Stimulated activated CD4-positive, alpha-beta T cell treated with anti-CD3 and anti-CD28 coated beads, TNF-alpha, amount 100 ng/mL, for 24 hours (primary cell): ENCODE measurements around the gene ARSB.
A peak's percentile ranks its signal among the peaks of the same experiment; 100 is the strongest.

Experiments
- DNase-seq, 3 experiments: peaks; one replicate each; pipeline ENCODE4 v3.0.0-alpha.2; 2020; ENCODE audit warnings: low read depth in 3 of 3

ARSB gene

DNA sequence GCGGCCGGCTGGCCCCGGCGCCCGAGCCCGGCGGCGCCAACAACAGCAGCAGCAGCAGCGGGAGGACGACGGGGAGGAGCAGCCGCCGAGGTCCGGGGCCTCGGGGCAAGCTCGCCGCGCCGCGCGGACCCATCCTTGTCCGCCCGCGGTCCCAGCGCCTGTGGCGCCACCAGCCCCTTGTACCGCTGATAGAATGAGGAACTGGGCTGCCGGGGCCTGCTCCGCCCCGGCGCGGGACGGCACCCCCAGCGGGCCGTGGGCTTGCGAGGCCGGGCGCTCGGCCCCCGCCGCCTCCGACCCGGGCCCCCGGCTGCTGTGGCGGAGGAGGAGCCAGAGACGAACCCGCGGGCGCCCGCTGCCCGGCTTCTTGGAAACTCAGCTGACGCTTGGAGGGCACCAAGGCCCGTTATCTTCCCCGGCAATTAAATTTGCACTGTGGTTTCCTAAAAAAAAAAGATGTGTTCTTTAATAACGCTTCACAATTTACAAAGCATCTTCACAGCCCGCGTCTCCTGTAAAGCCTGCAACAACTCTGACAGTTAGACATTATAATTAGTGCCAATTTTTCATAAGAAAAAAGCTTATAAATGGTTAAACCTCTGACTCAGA lies at the start of gene ARSB:
Gene ARSB, minus strand, starts transcription at position 195 of the 609 bp plus-strand sequence. Its CDS starts 62 bp downstream, at position 133.
- peak; percentile 20 to 60 (median 21) for DNase-seq

GRCh38 chr5:79032782-79033181 lies 47.7 kb upstream of the ARSB start:
- no peak for DNase-seq

DNA sequence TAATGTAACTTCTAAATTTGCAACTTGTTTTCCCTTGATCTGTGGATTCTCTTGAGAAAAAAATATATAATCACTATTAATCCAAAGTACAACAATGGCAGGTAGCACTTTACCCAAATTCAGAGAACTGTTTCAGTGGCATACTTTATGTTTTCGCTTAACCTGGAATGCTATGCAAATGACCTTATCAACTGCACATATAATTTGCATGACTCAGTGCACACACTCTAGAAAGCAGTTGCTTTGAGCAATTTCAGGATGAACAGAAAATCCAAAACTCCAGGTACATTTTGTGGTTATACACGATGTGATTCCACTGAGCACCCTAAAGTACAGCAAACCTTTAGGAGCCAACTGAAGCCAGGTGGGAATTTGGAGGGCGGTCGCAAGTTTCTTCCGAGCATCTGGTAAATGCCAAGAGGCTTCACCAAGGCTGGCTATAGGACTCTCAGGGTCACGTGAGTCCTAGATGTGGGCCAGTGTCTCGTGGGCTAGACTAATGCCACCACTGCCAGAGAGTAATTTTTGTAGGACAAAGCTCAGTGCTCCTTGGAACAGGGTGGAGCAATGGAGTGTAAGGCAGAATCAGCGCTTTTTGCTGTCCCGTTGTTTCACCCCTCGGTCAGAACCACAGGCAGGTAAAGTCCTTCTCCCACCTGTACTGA lies 47.1 kb upstream of the ARSB start:
- DNase-seq = no peak

DNA sequence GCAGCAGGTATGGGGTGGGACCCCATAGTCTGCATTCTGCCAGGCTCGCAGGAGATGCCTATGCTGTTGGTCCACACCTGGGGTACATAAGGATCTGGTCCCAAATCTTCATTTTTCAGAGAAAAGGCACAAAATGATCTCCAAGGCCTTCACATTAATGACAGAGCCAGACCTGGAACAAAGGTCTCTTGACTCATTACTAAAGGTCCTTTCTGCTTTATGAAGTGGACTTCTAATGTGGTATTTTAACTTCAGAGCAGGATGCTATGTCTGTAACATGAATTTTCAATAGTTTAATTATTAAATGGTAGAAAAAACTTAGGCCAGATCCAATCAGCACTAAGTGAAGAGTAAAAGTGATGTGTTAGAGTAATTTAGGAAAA lies 46.4 kb upstream of the ARSB start:
- no peak for DNase-seq

DNA sequence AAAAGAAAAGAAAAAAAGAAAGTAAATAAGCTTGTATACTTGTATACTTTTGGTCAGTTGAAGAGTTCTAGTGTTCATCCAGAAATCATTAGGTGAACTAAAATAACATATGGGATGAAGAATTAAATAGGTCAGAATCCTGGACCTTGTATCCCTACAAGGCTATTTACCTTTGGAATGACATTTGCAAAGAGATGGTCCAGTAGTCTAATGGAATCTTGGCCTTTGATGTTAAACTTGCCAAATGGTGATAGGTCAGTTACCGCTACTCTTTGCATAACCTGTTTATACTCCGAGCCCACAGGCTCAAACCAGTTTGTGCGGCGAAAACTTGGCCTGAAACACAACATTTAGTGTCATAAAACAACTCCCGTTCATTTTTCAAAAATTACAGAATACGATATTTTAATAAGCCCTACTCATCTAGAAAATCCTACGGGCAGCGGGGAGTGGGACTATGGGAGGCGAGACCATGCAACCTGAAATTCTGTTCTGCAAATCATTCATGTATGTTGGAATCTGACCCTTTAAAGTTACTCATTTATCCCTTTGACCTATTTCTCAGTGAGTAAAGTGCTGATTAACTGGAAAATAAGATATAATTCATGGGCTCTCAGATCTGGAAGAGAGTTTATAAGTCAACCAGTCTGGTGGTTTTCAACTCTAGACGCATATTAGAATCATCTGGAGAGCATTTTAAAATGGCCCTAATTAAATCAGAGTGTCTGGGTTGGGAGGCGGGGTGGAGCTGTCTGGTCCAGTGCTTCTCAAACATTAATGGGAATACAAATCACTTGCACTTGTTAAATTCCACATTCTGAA lies 45.8 kb upstream of the ARSB start:
- no peak for DNase-seq

GRCh38 chr5:79025054-79025472 lies 40.0 kb upstream of the ARSB start:
- DNase-seq = peak; percentile 11 to 52 (median 39)

- DNase-seq = no peak
Measured at GRCh38 chr5:79023947-79024346, 38.8 kb upstream of the ARSB start.

DNA sequence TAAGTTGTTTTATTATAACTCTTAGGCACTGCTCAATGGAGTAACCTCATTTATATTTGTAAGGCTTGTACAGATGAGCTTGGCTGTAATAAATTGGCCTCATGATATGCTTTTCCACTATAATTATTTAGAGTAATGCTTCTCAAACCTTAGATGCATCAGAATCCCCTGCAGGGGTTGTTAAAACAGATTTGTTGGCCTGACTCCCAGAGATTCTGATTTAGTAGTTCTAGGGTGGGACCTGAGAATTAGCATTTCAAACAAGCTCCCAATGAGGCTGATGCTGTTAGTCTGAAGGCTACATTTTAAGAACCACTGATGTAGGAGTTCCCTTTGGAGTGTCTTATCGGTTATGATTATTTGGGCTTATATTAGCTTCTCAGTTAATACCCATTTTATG lies 38.2 kb upstream of the ARSB start:
- DNase-seq = no peak

DNA sequence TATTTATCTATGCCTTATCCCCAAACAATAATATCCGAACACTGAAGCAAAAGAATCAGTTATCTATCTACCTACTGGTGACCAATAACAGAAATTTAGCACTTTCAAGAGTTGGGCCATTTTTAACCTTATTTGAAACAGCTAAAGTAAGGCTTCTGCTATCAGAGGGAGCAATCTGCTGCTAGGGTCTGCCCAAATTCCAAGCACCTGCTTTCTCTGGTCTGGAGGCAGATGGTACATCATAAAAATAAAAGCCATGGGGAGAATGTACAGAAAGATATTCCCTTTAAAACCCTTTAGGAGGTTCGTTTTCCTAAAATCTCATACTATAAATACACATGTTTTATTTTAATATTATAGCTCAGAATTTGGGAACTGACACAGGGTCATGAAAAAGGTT lies 37.7 kb upstream of the ARSB start:
- DNase-seq = no peak

- DNase-seq = no peak
Measured at GRCh38 chr5:79021753-79022152, 36.6 kb upstream of the ARSB start.

- peak in 2 of 3 experiments; percentile 5 to 31 for DNase-seq
Measured at GRCh38 chr5:79020861-79021561, 35.9 kb upstream of the ARSB start.

DNA sequence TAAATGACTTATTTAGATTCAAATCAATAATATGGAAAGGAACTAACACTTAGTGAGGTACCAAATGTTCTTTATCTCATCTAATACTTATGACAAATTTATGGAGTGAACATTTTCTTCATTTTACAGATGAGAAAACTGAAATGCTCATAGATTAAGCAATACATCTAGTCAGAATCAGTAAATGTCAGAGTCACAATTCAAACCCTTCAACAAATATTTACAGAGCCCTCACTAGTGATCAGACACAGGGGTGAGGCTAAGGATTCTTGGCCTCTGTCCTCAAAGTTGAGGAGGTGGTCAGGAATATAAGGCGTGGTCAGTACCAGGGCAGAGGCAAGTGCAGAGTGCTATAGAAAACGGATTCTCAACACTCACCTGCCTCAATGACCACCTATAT lies 29.5 kb upstream of the ARSB start:
- no peak for DNase-seq

- no peak for DNase-seq
Measured at GRCh38 chr5:79011869-79012268, 26.8 kb upstream of the ARSB start.

GRCh38 chr5:79011219-79011836 lies 26.2 kb upstream of the ARSB start:
- no peak for DNase-seq

GRCh38 chr5:79008362-79008761 lies 23.3 kb upstream of the ARSB start:
- DNase-seq = no peak

GRCh38 chr5:79007872-79008271 lies 22.8 kb upstream of the ARSB start:
- no peak for DNase-seq

DNA sequence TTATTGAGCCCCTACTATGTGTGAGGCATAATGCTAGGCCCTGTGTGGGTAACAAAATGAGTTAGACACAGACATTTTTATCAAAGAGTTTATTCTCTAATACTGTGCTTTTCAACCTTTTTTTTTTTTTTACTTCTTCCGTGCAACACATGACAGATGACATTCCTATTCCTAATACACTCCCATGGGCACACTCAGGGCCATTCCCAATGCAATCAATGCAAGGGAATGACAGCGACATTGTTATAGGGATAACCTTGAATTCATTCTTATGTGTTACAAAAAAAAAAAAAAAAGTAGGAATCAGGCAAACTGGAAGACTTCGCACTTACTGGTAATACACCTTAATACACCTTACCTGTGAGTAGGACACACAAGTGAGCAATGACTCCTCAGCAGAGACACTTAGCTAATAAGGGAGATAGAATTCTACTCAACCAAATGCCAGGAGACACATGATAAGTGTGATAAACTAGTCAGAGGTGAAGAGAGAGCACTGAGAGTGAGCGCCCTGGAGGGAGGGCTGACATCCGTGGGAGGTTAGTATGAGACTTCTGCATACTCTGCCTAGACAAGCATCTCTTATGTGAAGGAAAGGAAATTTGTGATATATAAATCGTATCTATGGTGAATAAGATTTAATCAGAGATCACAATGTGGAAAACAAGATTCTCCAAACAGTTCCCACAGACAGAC lies 21.0 kb upstream of the ARSB start:
- DNase-seq = no peak

DNA sequence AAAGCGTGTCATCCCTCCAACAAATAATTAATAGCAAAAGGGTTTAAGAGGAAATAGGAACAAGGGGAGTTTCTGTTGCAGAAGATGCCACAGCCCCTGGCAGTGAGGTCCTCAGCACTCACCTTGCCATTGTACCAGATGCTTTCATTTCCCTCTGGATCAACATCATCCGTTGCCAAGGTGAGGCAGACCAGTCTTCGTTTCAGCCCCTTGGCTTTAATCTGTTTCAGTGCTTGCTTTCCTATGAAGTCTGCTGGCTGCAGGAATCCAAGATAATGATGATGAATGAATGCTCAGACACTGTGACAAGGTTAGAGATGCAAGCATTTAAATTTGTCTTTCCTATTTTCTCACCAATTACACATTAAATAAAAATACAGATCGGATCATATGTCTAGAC lies 20.0 kb upstream of the ARSB start:
- DNase-seq = no peak

DNA sequence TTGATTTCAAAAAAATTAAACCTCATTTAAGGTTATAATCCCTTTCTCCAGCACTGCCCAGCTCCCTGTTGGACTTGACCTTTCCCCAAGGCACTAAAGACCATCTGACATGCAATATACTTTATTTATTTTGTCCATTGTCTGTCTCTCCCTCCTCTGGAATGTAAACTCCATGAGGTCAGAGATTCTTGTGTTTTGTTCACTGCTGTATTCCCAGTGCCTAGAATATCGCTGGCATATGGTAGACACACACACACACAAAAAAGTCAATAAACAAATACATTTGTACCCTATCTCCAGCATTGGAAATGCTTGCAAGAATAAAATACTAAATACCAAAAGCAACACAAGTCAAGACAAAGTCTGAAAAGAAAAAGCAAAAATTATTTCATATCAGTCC lies 17.3 kb upstream of the ARSB start:
- no peak for DNase-seq

DNA sequence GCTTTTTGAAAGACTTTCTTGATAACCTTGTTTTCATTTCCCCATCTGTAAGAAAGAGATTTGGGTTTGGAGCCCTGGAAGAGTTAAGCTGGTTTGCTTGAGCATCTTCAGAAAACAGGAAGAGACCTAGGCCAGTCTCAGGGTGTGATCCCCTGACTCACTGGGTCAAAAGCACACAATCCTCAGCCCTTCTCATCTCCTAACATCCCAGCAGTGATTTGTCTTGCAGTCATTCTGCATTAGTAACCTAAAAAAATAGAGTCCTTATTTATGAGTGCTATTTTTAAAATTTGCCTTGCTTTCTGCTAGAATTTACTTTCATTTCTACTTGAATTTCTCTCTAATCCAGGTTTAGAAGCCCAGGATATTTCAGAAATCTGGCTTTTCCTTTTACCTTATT lies 16.4 kb upstream of the ARSB start:
- DNase-seq = no peak

- DNase-seq = no peak
Measured at GRCh38 chr5:78997090-78997489, 12.0 kb upstream of the ARSB start.
